HTR-8/SVneo (cell line): ENCODE results near the gene CAPSL.
"Not testable (repeated sequence)": the region's sequence is repeated elsewhere in the genome, so short reads cannot be mapped to it uniquely, and the experiment has no call there.

Source experiments
- DNase-seq: peaks from one replicate; pipeline ENCODE4 v3.0.0; 2011; ENCODE audit warnings: low spot score, mixed read lengths; ENCODE audit not compliant: insufficient read length
- FAIRE-seq: peaks from 2 replicates; lab custom pipeline; 2011; peaks lifted over from hg19 to GRCh38; lab: Jason Lieb, UNC

Gene CAPSL

DNA sequence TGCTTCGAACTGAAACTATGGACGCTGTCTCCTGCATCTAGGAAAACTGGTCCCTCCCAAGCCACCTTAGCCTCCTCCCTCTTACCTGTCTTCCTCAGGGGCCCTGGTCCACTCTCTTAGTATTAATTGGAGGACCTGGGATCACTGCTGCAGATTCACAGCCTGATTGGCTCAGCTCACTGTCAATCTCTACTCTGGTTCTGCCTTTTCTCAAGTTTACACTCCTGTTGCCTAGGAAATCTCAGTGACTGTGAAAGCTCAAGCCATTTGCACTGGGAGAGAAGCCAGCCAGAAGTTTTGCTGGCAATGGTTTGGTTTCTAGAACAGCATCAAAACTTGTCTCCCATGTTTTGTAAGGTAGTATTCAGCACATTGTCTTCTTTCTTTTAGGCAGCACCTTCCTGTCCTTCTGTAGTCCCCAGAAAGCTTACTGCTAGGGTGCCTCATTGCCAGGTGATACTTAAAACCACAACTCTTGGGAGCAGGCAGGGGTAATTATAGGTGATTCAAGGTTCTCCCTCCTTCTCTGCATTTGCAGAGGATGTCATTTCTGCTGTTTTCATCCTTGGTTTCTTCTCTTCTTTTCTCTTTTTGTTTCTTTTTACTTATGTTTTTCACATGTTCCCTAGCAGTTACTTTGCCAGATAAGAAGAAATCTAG is at the start of gene CAPSL:
Gene CAPSL, minus strand, starts transcription at position 55 of the 660 bp plus-strand sequence. CDS start 17,502 bp downstream, outside the sequence.
- FAIRE-seq (peak; percentile 44), DNase-seq (peak; percentile 65)

DNA sequence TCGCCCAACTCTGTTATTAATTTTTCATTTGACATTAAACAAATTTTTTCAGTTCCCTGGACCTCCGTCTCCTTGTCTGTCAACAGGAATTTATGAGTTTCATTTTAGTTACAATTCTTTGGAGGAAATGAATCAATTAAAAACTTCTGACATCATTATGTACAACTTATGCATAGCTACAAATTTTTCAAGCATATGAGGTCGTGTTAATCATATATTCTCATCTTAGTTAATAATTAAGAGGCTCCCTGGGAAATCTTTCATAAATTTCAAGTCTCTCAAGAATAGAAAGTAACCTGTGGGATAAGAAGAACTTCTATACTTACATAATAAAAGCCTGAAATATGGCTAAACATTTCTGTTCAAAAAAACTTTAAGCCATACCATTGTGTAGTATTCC is 49.4 kb upstream of the CAPSL start:
- DNase-seq (no peak), FAIRE-seq (no peak)

DNA sequence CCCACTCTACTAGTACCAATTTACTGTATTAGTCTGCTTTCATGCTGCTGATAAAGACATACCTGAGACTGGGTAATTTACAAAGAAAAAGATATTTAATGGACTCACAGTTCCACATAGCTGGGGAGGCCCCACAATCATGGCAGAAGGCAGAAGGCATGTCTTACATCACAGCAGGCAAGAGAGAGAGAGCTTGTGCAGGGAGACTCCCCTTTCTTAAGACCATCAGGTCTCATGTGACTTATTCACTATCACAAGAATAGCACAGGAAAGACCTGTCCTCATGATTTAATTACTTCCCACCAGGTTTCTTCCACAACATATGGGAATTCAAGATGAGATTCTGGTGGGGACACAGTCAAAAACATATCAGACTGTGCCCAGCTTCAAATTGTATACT is 41.3 kb upstream of the CAPSL start:
- FAIRE-seq (no peak), DNase-seq (no peak)

DNA sequence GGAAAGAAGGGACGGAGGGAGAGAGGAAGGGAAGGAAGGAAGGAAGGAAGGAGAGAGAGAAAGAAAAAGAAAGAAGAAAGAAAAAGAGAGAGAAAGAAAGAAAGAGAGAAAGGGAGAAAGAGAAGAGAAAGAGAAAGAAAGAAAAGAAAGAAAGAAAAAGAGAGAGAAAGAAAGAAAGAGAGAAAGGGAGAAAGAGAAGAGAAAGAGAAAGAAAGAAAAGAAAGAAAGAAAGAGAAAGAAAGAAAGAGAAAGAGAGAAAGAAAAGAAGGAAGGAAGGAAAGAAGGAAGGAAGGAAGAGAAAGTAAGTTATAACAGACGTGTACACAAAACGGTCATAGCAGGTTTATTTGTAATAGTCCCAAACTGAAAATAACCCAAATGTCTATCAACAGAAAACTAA is 38.4 kb upstream of the CAPSL start:
- not testable (repeated sequence) for FAIRE-seq, DNase-seq

DNA sequence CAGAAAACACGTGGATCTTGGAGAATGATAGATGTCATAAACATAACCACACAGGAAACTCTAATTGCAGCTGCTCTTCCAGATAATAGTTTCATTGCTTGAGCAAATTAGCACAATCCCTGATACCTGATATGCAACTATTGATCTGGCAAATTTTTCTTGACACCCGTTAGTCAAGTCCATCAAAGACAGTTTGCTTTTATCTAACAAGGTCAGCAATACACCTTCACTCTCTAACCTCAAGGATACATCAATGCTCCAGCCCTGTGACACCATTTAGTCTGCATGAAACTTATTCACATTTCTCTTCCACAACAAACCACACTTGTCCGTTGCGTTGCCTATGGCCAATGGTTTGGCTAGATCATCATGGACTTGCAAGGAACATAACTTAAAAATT is 36.1 kb upstream of the CAPSL start:
- FAIRE-seq, result peak; percentile 58
- DNase-seq, result no peak

DNA sequence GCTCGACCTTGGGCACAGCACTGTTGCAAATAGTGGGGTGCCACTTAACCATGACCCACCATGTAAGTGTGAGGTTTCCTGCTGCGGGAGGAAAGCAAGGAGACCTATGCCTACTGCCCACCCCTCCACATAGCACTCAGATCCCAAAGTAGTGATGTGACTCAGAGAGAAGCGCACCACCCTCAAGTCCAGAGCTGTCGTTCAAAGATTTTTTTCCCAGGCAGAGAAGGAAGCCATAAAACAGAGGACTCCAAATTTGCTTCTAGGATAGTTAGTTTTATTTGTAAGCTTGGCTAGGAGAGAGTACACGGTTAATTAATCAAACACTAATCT is 33.4 kb upstream of the CAPSL start:
- FAIRE-seq (no peak), DNase-seq (no peak)

DNA sequence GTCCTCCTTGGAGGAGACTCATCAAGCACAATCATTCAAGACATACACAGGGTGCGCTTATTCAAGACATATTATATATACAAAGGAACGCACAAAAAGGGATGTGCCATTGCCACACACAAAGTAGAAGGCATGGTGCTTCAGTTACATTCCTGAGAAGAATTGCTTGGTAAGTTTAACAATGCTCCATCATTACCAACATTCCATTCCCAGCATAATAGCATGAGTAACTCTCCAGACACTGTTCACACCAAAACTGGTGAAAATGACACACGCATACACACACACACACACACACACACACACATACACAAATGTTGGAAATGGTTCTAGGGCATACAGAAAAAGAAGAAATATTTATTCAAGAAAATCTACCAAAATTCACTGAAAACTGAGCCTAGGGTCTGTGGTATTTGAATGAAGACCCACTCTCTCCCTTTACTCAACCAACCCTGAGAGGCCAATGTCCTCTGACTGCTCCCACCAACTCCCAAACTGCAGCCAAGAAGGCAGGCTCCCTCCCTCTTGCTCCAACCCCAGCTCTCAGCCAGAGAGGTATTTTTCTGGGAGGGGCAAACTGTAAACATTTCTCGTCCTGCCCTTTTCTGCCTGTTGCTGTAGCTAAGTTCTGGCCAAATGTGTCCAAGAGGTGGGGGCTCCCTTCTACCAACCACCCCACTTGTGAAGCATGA is 32.9 kb upstream of the CAPSL start:
- FAIRE-seq (peak; percentile 68), DNase-seq (no peak)

DNA sequence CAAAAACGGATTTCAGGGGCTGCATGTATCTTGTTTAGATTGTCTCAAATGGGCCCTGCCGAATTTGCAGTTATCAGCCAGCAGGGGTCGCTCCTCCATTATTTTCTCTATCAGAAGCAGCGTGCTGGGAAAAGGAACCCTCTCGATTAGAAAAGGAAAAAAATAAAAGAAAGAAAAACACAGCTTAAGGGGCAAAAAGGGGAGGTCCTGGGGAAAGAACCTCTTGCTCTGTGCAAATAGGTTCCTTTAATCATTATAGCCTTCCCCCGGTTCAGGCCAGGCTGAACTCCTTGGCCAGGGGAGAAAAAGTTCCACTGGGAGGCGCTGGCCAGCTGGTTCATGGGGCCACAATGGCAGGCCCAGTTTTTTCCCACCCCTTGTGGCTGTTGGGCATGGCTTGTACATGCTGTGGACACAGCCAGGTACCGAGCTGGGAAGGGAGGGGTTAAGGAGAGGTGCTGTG is 25.0 kb upstream of the CAPSL start:
- no peak for FAIRE-seq

DNA sequence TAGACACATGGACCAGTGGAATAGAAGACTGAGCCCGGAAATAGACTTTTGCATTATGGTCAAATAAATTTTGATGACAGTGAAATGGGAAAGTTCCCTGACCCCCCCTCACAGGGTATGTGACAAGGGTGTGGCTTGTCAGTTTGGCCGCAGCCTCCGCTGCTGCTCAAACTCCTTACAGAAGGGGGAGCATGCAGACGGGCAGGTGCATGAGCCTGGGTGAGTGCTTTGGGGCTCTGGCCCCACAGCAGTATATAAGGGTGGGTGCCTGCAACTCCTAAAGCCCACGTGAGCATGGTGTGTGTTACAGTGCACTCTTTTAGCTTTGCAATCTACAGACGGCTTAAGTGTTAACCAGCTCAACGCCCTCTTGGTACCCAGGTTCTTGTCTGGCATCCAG is 21.9 kb upstream of the CAPSL start:
- FAIRE-seq, result peak; percentile 48

More for the DNA sequence above, 25.0 kb upstream of the CAPSL start:
- DNase-seq, result no peak

DNA sequence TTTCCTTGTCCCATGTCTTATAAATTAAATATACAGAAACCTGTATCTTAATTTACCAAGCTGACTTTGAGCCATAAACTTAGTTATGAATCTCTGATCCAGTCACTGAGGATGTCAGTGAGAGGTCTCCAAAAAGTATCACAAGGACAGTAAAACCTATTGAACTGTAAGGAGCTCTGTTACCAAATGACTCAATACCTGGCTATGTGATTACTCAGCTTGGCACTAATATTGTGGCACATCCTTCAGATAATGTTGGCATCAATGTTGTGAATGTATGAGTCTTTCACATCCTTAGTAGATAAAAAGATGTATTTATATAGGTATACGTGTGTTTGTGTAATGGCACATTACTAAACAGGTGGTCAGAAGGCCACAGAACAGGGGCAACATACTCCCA is 18.0 kb upstream of the CAPSL start:
- no peak for FAIRE-seq
- no peak for DNase-seq

More for the DNA sequence above, 21.9 kb upstream of the CAPSL start:
- DNase-seq, result no peak

DNA sequence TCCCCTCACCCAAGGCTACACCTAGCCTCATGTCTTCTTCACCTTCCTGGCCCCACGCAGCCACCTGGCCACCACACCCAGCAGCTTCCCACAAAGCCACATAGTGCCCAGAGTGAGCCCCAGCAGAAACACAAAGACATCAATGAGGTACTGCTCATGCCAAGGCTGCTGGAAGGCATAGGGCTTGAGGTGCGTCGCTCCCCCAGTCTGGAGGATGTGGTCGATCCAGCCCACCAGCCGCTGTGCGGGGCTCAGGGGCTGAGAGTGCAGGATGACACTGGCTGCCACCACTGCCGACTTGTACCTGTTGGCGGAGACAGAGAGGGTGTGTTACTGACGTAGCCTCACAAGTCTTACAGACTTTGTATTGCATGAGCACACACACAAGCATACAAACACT is 15.8 kb upstream of the CAPSL start:
- DNase-seq (no peak), FAIRE-seq (peak; percentile 59)

DNA sequence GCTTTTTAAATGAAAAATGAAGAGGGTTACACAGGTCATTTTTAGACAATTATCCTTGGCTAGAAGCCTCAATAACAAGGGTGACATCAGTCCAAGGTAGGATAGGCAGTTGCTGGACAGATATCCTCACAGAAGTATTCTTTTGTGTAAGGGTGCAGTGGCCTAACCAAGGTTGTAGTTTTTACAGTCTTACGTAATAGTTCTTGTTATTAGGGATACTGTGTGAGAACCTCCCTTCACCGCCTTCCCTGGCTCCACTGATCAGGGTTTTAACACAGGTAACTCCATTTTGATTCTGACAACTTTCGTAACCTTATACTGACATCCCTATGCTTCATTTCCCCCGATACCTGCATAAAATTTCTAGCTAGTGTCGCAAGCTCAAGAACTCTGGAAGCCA is 8.7 kb upstream of the CAPSL start:
- FAIRE-seq, result peak; percentile 42
- no peak for DNase-seq

DNA sequence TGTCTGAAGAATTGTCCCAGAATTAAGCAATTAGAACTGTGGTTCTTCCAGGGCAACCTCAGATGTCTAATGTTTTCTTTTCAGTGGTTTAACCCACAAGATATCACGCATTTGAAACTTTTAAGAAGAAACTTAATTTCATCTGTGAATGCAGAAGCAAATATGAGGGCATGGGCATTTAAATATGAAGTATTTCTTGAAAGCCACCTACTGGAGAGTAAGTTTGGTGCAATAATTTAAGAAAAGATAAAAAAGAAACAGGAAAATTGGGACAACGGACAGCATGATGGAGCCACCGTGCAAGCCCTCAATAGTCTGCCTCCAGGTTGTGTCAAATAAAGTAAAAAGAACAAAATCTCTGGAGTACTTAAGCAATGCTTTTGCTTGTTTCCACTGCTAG is 1.2 kb upstream of the CAPSL start:
- FAIRE-seq (no peak), DNase-seq (no peak)

DNA sequence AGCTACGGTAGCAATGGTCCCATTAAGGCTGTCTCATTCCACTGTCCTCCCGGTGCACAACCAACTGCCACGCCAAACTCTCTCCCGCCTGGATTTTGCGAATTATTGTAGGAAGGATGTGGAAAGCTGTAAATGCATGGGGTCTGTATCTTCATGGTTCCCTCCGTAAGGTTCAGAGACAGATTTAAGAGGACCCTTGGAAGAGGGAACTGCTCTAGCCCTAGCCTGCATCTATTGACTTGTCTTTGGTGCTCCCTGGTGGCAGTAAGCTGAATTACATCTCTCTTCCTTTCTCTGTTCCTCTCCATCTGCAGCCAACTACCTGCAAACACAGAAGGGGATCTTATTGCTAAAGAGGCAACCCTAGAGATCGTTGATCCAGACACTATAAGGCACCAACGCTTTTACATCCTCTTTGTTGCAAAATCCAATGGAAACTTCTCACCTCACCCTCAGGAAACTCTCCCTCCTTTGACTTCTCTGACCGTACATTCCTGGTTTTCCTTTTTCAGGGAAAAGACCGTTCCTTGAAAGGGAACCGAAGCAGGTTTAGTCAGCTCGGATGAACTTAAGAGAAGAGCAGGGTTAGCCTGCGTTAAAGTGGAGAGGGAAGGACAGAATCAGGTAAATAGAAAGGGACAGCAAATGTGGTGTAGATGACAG is 11.9 kb downstream of the CAPSL start:
- FAIRE-seq (peak; percentile 95), DNase-seq (peak; percentile 80)

DNA sequence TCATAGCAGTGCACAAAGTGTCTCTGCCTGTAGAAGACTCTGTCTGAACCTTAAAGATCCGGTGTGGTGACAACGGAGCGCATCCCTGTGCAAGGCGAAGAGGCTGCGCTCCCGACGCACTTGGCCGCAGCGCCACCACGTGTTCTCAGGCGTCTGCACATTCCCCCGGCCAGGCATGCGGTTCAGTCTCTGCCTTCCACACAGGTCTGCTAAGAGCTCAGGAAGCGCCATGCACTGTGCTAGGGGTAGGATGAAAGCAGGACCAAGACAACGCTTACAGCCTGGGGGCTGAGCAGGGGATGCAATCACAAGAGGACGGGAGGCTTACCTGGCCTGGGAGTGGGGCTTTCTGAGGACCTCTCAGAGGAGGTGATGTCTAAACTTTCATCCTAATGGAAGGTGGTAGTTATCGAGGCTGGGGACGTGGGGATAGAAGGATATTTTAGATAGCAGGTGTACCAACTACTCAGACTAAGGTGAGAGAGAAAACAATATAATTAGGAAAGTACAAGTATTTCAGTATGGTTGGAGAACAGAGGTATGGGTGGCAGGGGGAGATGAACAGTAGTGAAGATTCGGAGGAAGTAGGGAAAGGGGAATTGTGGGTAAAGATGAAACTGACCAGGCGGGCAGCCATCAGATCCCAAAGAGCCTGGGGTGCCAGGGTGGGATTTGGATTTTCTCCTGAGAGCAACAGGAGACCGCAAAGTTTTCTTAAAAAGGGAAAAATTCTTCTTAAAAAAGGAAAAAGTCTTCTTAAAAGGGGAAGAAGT is 13.3 kb downstream of the CAPSL start:
- FAIRE-seq (peak; percentile 99), DNase-seq (peak; percentile 89)

DNA sequence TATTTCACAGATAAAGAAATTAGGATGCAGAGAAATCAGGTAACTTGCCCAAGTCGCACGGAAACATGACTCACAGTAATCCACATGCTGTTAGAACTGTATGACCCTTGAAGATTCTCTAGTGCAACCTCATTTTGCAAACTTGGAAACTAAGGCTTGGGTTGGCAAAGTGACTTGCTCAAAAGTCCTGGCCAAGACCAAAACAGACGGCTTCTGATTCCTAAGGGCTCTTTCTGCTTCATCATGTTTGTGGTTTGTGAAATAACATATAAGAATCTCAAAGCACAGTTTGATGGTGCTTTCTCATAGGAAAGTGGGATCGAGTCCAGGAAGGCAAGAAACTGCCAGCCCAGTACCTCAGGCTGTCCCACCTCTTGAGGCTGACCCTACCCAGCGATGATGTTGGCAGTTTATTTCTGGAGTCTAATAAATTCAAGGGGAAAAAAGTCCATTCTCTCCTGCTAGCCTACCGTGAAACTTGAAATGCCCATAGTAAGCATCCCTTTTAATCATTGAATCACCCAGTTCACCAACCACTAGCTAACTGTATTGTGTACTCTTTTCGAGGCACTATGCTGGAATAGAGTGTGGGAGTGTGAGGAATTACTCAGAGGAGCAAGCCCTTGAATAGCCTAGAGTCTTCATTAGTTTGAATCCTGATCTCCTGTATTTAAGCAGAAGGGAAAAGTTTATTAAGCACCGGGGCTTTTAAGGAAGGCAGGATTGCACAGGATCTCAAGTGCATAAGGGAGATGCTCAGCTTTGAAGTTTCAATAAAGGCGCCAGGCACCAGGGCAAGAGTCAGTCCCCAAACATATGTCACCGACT is 14.1 kb downstream of the CAPSL start:
- DNase-seq (no peak), FAIRE-seq (no peak)

DNA sequence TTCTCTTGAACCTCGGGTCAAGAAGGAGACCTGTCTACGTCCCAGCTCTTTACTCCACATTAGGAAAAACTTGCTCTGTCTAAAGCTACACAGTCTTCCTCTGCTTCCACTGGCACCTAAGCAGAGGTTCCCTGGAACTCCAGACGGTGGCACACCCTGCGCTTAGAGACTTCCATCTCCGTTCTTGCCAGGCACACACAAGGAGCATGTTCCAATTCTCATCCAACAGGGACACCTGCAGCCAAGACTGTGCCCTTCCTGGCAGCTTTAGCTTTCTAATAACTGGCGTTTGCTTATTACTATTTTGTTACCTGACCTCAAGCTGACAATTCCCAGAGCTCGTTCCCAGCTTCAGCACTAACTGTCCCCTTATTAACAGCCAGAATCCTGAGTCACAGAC is 16.0 kb downstream of the CAPSL start:
- DNase-seq, result peak; percentile 35
- peak; percentile 49 for FAIRE-seq

DNA sequence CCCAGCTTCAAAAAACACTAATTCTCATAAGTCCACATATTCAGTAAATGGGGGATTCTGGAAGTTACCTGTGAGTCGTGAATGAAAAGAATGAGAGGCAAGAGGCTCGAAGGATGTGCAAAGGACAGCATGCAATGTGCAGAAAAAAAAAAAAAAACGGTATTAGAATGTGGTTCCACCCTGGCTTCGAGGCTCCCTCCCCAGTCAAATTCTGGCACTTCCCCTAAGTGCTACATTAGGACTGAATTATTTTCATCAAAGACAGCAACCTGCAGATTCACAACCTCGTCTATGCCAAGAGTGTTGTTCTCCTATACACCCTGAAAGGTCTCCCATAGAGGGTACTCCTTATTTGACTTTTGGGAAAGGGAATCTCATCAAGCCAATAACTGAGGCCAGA is 16.5 kb downstream of the CAPSL start:
- FAIRE-seq, result no peak
- DNase-seq, result no peak

DNA sequence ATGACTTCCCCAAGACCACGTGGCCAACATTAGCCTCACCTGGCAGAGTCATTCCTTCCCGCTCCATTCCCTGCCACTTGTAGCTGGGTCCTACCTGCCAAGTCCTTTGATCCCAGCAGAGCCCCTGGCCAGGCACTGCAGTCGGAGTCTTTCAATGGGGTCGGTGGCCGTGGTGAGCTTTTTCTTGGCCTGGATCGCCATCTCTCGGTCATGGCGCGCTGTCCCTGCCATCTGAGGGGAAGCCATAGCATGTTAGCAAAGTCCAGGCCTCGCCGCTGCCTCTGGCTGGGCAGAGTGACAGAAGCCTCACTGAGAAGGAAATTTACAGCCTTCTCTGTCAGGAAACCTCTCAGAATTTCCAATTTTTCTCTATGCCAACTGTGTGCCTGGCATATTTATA is 17.5 kb downstream of the CAPSL start:
- DNase-seq, result no peak
- no peak for FAIRE-seq

DNA sequence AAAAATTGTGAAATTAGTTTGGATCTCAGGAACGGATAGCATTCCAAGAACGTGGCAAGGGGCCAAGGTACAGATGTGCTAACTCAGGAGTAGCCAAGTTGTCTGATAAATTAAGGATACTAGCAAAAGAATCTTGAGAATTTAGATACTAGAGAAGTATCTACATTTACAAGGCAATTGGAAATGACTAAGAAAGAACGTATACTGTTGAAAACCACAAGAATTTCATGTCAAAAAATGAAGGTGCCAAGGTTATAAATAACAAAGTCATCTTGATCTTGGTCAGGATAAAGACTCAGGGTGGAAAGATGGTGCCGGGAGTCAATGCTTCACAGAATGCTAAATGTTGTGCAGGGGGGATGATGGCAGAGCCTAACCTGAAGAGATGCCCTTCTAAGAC is 19.2 kb downstream of the CAPSL start:
- peak; percentile 83 for DNase-seq

More for the DNA sequence above, 19.2 kb downstream of the CAPSL start:
- FAIRE-seq, result no peak
